Measurements from ENCODE around the gene NAV1.

DNA sequence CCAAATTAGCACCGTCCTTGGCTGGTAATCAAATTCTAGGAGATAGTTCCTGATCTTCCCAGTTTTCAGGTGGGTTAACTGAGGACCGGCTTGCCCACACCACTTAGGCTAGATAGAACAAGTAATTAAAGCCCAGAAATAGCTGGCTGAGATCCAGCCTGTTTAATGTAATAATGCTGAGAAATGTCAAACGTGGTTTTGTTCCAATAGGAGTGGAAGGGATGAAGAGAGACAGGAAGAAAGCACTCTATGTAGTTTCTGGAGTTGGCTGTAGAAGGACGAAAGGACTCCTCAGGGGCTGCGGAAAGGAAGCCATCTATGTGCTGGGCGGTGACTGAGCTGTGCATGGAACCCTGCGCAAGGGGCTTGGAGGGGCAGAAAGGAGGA is 18.6 kb downstream of the NAV1 start:
- TF ChIP-seq POLR2AphosphoS5 (IDR thresholded peaks at IDR 0.05): no peak
- no peak for TF ChIP-seq EP300 (IDR thresholded peaks at IDR 0.05)
- TF ChIP-seq, protein P1, sequence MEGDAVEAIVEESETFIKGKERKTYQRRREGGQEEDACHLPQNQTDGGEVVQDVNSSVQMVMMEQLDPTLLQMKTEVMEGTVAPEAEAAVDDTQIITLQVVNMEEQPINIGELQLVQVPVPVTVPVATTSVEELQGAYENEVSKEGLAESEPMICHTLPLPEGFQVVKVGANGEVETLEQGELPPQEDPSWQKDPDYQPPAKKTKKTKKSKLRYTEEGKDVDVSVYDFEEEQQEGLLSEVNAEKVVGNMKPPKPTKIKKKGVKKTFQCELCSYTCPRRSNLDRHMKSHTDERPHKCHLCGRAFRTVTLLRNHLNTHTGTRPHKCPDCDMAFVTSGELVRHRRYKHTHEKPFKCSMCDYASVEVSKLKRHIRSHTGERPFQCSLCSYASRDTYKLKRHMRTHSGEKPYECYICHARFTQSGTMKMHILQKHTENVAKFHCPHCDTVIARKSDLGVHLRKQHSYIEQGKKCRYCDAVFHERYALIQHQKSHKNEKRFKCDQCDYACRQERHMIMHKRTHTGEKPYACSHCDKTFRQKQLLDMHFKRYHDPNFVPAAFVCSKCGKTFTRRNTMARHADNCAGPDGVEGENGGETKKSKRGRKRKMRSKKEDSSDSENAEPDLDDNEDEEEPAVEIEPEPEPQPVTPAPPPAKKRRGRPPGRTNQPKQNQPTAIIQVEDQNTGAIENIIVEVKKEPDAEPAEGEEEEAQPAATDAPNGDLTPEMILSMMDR (IDR thresholded peaks at IDR 0.05): no peak
- TF ChIP-seq POLR2A (IDR thresholded peaks at IDR 0.05): no peak

Data from suprapubic skin (tissue), 4 donors.